ENCODE measurements around the gene RHBDD3.

Gene RHBDD3

DNA sequence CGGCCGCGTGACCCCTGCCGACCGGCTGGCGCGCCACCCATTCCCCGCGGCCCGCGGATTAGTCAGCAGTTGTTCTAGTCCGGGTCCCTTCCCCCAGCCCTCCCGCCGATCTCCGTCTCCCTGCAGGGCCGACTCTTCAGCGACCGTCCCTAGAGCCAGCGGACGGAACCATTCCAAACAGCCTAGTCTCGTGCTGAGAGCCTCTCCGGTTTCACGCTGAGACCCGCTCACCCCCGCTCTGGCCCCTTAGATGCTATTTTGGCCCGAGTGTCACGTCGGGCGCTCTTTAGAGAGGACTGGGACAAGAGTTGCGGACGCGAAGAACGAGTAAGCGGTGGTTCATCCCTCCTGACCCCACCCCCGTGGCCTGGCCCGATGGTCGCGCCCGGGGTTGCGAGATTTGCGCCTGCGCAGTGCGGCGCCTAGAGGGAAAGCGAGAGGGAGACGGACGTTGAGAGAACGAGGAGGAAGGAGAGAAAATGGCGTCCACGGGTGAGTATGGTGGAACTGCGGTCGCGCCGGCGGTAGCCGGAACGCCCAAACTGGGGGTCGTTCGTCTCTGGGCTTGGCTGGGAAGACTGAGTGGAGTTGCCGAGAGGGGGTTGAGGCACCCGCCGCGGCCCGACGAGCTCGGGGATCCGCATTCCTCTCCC lies at the start of gene RHBDD3, which contains the start of gene EWSR1:
TSS of gene RHBDD3 (minus strand) at position 124 of the 653 bp plus-strand sequence. CDS start 2,355 bp downstream, outside the sequence.
TSS of gene EWSR1 (plus strand) at position 411 of the 653 bp plus-strand sequence. CDS start at position 480, 69 bp downstream.
- no peak for TF ChIP-seq JUND (IDR thresholded peaks at IDR 0.05; ENCODE audit: low read depth)
- in situ Hi-C loops (cut with HindIII; ENCODE audit: low pct_unique_long_range_greater_than_20kb, low sequenced_read_pairs) = no loop called here
- DNase-seq (ENCODE audit: low read depth in 1 of 2, low spot score in 1 of 2) = peak; percentile 83 to 96

DNA sequence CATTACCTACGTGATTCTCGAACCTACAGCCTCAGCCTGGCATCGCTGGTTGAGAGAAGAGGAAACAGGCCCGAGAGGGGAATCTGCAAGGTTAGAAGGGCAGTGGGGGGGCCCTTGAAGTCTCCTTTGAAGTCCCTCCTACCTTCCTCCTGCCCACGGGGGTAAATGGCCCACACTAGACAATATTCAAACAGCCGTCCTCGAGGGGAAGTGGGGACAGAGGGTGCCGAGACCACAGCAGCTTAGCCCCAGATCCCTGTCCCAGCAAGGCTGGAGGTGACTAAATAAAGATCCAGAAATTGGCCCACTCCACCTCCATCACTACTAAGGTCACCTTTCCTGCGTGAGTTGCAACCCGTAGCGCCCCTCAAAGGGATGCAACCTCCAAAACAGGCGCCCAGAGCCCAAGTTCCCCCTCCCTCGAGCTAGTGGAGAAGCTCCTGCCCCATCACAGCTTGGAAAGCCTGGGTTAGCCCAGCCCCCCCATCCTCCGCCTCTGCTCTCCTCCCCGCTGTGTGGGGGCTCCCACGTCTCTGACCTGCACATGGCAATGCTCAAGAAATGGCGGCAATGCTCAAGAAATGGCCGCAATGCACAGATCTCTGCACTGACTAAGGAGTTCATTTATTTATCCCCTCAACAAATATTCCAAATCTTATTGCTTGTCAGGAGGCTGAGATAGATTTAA lies 48.5 kb upstream of the RHBDD3 start:
- DNase-seq (ENCODE audit: low read depth in 1 of 2, low spot score in 1 of 2) = no peak
- TF ChIP-seq JUND (IDR thresholded peaks at IDR 0.05; ENCODE audit: low read depth) = no peak
- in situ Hi-C loops (cut with HindIII; ENCODE audit: low pct_unique_long_range_greater_than_20kb, low sequenced_read_pairs) = no loop called here

DNA sequence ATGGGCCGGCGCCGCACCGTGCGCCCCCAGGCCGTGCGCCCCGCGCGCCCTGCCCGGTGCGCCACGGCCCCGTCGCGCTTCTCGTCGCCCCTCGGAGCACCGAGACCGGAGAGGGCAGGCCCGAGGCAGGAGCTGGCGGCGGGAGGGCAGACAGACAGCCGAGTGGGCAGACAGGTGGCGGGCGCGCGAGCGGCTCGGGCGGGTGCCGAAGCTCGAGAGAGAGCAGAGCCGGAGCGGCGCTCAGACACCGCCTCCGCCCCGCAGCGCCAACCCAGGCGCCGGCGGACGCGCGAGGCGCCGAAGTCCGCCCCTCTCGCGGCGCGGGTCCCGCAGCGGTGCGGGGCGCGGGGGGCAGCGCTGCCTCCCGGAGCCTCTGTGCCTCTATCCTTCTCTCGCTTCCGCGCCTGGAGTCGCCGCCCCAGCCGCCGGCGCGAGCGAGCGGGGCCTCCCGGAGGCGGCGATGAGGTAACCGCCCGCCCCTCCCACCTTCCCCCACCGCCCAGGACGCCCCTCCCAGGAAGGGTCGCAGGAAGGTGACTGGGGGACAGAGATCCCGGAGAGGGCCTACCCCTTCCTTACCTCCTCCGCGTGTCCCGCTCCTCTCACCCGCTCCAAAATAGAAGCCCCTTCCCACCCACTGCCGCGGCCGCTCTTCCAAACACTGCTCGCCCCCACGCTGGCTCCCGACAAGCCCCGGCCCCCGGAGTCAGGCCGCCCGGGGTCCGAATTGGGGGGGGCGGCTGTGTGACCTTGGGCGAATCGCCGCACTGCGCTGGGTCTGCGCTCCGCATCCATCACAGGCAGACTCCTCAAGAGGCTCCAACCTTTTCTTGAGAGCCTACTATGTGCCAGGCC lies 47.7 kb upstream of the RHBDD3 start, which contains the start of gene RASL10A:
TSS of gene RASL10A (minus strand) at position 412 of the 855 bp plus-strand sequence. CDS start 451 bp downstream, outside the sequence.
- in situ Hi-C loops (cut with HindIII; ENCODE audit: low pct_unique_long_range_greater_than_20kb, low sequenced_read_pairs) = no loop called here
- DNase-seq (ENCODE audit: low read depth in 1 of 2, low spot score in 1 of 2) = no peak
- TF ChIP-seq JUND (IDR thresholded peaks at IDR 0.05; ENCODE audit: low read depth) = no peak

DNA sequence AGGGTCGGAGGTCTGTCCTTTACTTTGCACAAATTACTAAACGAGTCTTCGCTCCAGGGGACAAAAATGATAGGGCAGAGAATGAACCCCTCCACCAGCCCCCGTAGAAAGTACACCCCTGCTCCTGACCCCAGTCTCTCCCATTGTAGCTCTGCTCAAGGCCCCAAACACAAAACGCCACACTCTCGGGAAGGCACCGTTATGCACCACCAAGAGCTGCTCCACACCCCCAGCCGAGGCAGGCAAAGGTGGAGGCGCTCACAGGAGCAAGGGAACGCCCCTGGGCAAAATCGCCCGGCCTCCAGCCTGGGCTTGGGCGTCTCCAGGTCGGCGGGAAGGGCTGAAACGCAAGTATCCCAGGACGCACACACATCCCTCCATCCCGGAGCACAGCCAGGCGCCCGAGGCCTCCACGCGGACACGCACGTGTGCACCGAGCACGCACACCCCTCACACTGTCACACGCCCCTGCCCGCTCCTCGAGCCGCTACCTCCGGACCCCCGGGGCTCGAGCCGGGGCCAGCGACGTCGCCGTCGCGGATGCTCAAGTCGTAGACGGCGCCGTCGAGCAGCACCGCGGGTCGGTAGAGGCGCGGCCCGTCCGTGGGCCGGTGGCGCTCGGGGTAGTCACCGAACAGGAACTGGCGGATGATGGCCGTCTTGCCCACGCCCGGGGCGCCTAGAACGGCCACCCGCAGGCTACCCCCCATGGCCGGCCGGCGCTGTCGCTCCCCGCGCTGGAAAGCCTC lies 46.9 kb upstream of the RHBDD3 start:
- in situ Hi-C loops (cut with HindIII; ENCODE audit: low pct_unique_long_range_greater_than_20kb, low sequenced_read_pairs) = no loop called here
- DNase-seq (ENCODE audit: low read depth in 1 of 2, low spot score in 1 of 2) = no peak
- no peak for TF ChIP-seq JUND (IDR thresholded peaks at IDR 0.05; ENCODE audit: low read depth)

DNA sequence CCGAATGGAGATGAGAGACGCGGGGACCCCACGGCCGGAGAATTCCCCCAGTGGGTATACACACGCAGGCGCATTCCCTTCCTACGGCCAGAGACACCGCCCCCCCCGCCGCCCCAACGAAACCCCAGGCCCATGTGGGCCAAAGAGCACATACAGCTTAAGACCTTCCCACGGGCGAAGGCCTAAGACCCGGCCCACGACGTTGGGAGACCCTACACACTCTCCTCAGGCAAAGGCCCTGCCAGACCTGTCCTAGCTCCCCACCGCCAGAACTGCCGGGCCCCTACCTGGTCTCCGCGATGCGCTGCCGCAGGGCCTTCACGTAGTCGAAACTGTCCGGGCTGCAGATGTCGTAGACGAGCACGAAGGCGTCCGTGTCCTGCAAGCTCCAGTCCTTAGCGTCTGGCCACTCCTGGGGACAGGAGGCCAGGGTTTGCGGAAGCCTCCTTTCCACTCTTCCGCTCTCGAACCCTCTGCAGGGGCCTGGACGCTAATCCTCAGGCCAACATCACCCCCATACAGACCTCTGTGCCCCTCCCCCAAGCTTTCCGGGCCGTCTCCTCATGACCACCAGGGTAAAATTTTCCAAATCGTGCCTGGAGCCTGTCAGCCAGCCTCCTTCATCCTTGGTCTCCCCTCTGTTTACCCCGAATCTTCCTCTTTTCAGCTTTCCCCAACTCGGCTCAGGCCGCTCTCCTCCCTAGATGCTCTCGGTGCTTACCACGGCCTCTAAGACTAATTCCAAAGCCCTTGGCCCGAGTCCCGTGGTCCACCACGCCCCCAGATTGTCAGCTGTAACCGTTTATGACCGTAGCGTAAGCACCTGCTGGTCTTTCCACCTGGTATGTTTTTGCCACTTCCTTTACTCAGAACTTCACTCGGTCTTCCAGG lies 46.0 kb upstream of the RHBDD3 start:
- DNase-seq (ENCODE audit: low read depth in 1 of 2, low spot score in 1 of 2) = no peak
- no peak for TF ChIP-seq JUND (IDR thresholded peaks at IDR 0.05; ENCODE audit: low read depth)
- in situ Hi-C loops (cut with HindIII; ENCODE audit: low pct_unique_long_range_greater_than_20kb, low sequenced_read_pairs) = no loop called here

DNA sequence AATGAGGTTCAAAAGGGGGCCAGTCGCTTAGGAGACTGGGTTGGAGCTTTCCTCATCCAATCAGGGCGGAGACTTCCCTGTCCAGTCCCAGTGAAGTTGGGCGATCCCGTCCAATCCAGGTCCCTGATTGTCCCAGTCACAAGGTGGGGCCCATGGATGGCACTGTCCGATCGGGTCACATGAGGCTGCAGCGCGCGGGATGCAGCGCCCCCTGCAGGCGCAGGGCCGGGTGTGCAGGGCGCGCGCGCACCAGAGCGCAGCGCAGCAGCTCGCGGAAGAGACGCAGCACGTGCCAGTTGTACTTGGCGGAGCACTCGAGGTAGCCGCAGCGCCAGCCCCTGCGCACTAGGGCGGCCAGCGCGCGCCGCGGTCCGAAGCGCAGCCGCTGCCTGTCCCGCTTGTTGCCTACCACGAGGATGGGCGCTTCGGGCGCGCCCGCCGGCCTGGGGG lies 45.4 kb upstream of the RHBDD3 start:
- no peak for TF ChIP-seq JUND (IDR thresholded peaks at IDR 0.05; ENCODE audit: low read depth)

DNA sequence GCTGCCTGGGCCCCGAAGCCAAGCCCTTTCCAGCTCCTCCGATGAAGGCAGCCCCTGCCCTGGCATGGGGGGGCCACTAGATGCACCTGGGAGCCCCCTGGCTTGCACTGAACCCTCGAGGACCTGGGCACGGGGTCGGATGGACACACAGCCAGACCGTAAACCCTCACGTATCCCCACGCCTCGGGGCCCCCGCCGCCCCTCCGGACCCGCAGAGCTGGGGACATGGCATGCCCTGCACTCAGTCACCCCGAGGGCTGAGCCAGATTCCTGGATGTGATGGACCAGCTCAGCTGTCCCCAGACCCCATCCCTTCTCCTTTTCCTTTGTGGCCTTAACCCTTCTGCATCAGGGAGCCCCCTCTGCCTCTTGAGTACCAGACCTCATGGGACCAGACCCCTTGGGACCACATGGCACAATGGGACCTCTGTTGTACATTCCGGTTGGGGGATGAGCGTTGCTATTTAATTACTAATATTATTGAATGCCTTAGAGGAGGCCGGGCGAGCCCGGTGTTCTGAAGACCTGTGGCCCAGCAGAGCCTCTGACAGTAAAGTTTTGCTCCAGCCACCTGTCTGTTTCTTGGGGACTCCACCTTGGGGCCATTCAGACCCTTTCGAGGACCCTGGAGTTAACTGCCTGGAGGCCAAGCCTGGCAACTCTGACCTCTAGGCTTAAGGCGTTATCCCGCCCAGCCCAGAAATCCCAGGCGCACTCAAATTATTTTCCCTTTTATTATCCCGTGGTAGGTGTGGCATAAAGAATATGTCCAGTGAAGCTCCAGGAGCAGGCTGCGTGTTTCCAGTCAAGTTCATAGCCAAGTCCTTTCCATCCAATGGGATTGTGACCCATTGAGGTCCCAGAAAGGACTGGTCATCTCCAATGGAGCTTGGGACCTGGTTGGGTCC lies 44.7 kb upstream of the RHBDD3 start:
- DNase-seq (ENCODE audit: low read depth in 1 of 2, low spot score in 1 of 2) = no peak
- in situ Hi-C loops (cut with HindIII; ENCODE audit: low pct_unique_long_range_greater_than_20kb, low sequenced_read_pairs) = no loop called here
- no peak for TF ChIP-seq JUND (IDR thresholded peaks at IDR 0.05; ENCODE audit: low read depth)

More for the DNA sequence above, 45.4 kb upstream of the RHBDD3 start:
- no peak for DNase-seq (ENCODE audit: low read depth in 1 of 2, low spot score in 1 of 2)
- in situ Hi-C loops (cut with HindIII; ENCODE audit: low pct_unique_long_range_greater_than_20kb, low sequenced_read_pairs) = no loop called here

DNA sequence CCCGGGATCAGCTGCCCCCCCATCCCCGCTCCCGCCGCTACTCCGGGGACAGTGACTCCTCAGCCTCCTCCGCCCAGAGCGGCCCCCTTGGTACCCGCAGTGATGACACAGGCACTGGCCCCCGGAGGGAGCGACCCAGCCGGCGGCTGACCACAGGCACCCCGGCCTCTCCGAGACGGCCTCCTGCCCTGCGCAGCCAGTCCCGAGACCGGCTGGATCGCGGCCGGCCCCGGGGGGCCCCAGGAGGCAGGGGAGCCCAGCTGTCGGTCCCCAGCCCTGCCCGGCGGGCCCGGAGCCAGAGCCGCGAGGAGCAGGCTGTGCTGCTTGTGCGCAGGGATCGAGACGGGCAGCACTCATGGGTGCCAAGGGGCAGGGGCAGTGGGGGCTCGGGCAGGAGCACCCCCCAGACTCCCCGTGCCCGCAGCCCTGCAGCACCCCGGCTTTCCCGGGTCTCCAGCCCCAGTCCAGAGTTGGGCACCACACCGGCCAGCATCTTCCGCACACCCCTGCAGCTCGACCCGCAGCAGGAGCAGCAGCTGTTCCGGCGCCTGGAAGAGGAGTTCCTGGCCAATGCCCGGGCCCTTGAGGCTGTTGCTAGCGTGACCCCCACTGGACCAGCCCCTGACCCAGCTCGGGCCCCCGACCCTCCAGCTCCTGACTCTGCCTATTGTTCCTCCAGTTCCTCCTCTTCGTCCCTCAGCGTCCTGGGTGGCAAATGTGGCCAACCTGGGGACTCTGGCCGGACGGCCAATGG lies 43.9 kb upstream of the RHBDD3 start:
- TF ChIP-seq JUND (IDR thresholded peaks at IDR 0.05; ENCODE audit: low read depth) = no peak
- in situ Hi-C loops (cut with HindIII; ENCODE audit: low pct_unique_long_range_greater_than_20kb, low sequenced_read_pairs) = no loop called here
- no peak for DNase-seq (ENCODE audit: low read depth in 1 of 2, low spot score in 1 of 2)

DNA sequence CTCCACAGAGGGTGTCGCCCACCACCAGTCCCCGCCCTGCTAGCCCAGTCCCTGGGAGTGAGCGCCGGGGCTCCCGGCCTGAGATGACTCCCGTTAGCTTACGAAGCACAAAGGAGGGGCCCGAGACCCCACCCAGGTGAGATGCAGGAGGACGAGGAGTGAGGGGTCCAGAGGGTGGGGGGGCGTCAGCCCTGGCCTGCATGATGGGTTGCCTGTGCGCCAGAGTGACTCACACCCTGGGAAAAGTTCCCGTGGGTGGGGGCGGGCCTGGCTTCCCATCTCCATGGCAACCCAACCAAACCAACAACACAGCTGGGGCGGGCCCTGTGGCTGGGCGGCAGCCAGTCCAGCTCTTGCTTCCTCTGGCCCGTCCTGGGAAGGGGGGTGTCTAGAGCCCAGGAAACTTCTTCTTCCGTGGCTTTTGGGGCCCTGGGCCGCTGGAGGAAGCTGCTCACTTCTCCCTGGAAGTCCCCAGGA lies 43.1 kb upstream of the RHBDD3 start:
- no peak for DNase-seq (ENCODE audit: low read depth in 1 of 2, low spot score in 1 of 2)
- no peak for TF ChIP-seq JUND (IDR thresholded peaks at IDR 0.05; ENCODE audit: low read depth)
- in situ Hi-C loops (cut with HindIII; ENCODE audit: low pct_unique_long_range_greater_than_20kb, low sequenced_read_pairs) = no loop called here

Measured in T47D (cell line).